Keratinocyte (primary cell): ENCODE measurements around the gene MGAT5. TPM values are rescaled to one million over a fixed set of nuclear protein-coding genes. Genes with fewer than 3 reads are reported as not detected.

Experiments used
- DNase-seq: peaks from one replicate; pipeline ENCODE4 v3.0.0-alpha.2; 2011; ENCODE audit warnings: low read depth, missing footprints, low spot score
- FAIRE-seq: peaks from 2 replicates; lab custom pipeline; 2011; peaks lifted over from hg19 to GRCh38; lab: Jason Lieb, UNC
- H2AFZ ChIP-seq: 2 replicates; pipeline ENCODE4 v1.6.0; 2012; ENCODE audit warnings: low read length, control low read depth, inconsistent platforms; ENCODE audit not compliant: control insufficient read depth
- H3K27ac ChIP-seq: 2 replicates; pipeline ENCODE4 v1.5.1; 2011; ENCODE audit warnings: low read length; ENCODE audit not compliant: control insufficient read depth, insufficient read depth
- H3K27me3 ChIP-seq: 3 replicates; pipeline ENCODE4 v1.6.0; 2011; ENCODE audit warnings: low read length; ENCODE audit not compliant: control insufficient read depth, insufficient read depth; ENCODE audit errors: extremely low read depth
- H3K36me3 ChIP-seq, 2 experiments: 2 replicates in 1 of 2; 3 replicates in 1 of 2; pipeline ENCODE4 v1.5.1; 2011; ENCODE audit warnings: low read length in 2 of 2, mild to moderate bottlenecking in 1 of 2; ENCODE audit not compliant: control insufficient read depth in 2 of 2, insufficient read depth in 2 of 2; ENCODE audit errors: extremely low read depth in 1 of 2
- H3K4me1 ChIP-seq: 3 replicates; pipeline ENCODE4 v1.5.1; 2011; ENCODE audit warnings: low read length; ENCODE audit not compliant: control insufficient read depth, insufficient read depth; ENCODE audit errors: extremely low read depth
- H3K4me2 ChIP-seq: 3 replicates; pipeline ENCODE4 v1.6.0; 2011; ENCODE audit warnings: low read depth, low read length; ENCODE audit not compliant: control insufficient read depth, insufficient read depth; ENCODE audit errors: extremely low read depth
- H3K4me3 ChIP-seq, 3 experiments: fragments of 200-600 bp in 1 of 3; sonication (generic) in 1 of 3; 2 replicates in 2 of 3; 3 replicates in 1 of 3; pipeline ENCODE4 v1.5.1; 2011 to 2016; ENCODE audit warnings: low read length in 3 of 3, mild to moderate bottlenecking in 3 of 3, control low read depth in 2 of 3, inconsistent platforms in 1 of 3, low read depth in 1 of 3, mixed read lengths in 1 of 3, mixed run types in 1 of 3, moderate library complexity in 1 of 3; ENCODE audit not compliant: control insufficient read depth in 2 of 3, insufficient read depth in 2 of 3; ENCODE audit errors: extremely low read depth in 1 of 3
- H3K79me2 ChIP-seq: 2 replicates; pipeline ENCODE4 v1.6.0; 2012; ENCODE audit warnings: low read length; ENCODE audit not compliant: control insufficient read depth, insufficient read depth
- H3K9ac ChIP-seq: 3 replicates; pipeline ENCODE4 v1.6.0; 2011; ENCODE audit warnings: low read length; ENCODE audit not compliant: control insufficient read depth, insufficient read depth; ENCODE audit errors: extremely low read depth
- H3K9me1 ChIP-seq: 3 replicates; pipeline ENCODE4 v1.6.0; 2011; ENCODE audit warnings: low read length; ENCODE audit not compliant: control insufficient read depth, insufficient read depth; ENCODE audit errors: extremely low read depth
- H3K9me3 ChIP-seq: 2 replicates; pipeline ENCODE4 v1.5.1; 2012; ENCODE audit warnings: low read depth, low read length; ENCODE audit not compliant: control insufficient read depth
- H4K20me1 ChIP-seq: 3 replicates; pipeline ENCODE4 v1.6.0; 2011; ENCODE audit warnings: low read length; ENCODE audit not compliant: control insufficient read depth, insufficient read depth; ENCODE audit errors: extremely low read depth
- EZH2 ChIP-seq: IDR thresholded peaks from one replicate; pipeline ENCODE4 v1.6.1; 2012; ENCODE audit warnings: inconsistent platforms, mild to moderate bottlenecking, low read length, moderate library complexity
- dilution Hi-C: fragments of 300-500 bp; cut with MboI; formaldehyde crosslinking; loops from one replicate; pipeline ENCODE4 v1.7.0; 2020; ENCODE audit warnings: low sequenced_read_pairs; ENCODE audit not compliant: extremely low pct_ligation_motif_present
- polyA plus RNA-seq, 5 experiments: library from polyadenylated mRNA; depleted of rRNA in 3 of 5; stranded (reverse) in 3 of 5; stranded (forward) in 1 of 5; unstranded in 1 of 5; fragments of >200 nt; gene quantifications; 1 replicate in 1 of 5; 2 replicates in 3 of 5; 3 replicates in 1 of 5; pipeline versions ENCODE4 v1.2.1 to v1.2.3, GENCODE V29; 2011 to 2012; ENCODE audit warnings: missing spikeins in 2 of 5, low read depth in 1 of 5, low replicate concordance in 1 of 5
- TF ChIP-seq, protein P1 (sequence below), 3 experiments: IDR thresholded peaks in 1 of 3; conservative IDR thresholded peaks in 1 of 3; optimal IDR thresholded peaks in 1 of 3; 2 replicates in 2 of 3; 3 replicates in 1 of 3; pipeline versions ENCODE3 to v1.5.1; 2011; ENCODE audit warnings: low read length in 3 of 3, mild to moderate bottlenecking in 3 of 3, moderate library complexity in 2 of 3, control low read depth in 1 of 3, inconsistent platforms in 1 of 3; ENCODE audit not compliant: insufficient read depth in 2 of 3; ENCODE audit errors: extremely low read depth in 1 of 3

MGAT5 gene
- polyA plus RNA-seq, 1 donor (not counting 4 experiments of a cell fraction or from before 2014, with no cell fraction given): 23.0 TPM

DNA sequence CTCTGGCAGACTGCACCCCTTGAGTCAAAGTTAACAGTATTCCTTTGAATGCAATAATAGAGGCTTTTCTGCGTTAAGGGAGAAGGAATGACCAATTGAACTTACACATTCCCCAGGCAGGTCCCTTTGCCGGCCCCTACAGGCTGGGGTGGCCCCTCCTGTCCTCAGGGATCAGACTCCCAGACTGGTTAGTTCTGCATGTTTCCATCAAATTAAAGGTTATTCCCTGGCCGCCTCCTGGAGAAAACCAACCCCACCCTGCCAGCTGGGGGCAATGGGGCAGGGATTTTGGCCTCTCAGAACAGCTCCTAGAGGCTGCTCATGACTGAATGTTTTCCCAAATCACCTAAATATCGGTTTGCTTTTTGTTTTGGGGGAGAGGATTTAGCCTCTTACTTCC lies 199.6 kb downstream of the MGAT5 start:
- FAIRE-seq (no peak), DNase-seq (no peak)
- Histone ChIP-seq H3K27me3 (no peaks in the 10 kb centered on the region), H2AFZ (no peak overlapping the region), H3K27ac (no peak overlapping the region), H4K20me1 (no peaks in the 10 kb centered on the region), H3K36me3 (peaks cover 3 to 4% of the 10 kb centered on the region in 2 experiments), H3K9ac (no peak overlapping the region), H3K79me2 (no peaks in the 10 kb centered on the region), H3K9me1 (no peaks in the 10 kb centered on the region), H3K4me1 (no peaks in the 10 kb centered on the region), H3K4me3 (no peak overlapping the region), H3K9me3 (no peaks in the 10 kb centered on the region), H3K4me2 (no peak overlapping the region)
- dilution Hi-C loops: no loop called here
- TF ChIP-seq EZH2: no peak
- TF ChIP-seq, protein P1, sequence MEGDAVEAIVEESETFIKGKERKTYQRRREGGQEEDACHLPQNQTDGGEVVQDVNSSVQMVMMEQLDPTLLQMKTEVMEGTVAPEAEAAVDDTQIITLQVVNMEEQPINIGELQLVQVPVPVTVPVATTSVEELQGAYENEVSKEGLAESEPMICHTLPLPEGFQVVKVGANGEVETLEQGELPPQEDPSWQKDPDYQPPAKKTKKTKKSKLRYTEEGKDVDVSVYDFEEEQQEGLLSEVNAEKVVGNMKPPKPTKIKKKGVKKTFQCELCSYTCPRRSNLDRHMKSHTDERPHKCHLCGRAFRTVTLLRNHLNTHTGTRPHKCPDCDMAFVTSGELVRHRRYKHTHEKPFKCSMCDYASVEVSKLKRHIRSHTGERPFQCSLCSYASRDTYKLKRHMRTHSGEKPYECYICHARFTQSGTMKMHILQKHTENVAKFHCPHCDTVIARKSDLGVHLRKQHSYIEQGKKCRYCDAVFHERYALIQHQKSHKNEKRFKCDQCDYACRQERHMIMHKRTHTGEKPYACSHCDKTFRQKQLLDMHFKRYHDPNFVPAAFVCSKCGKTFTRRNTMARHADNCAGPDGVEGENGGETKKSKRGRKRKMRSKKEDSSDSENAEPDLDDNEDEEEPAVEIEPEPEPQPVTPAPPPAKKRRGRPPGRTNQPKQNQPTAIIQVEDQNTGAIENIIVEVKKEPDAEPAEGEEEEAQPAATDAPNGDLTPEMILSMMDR (optimal IDR thresholded peaks at IDR 0.05 in 1 of 3, IDR thresholded peaks at IDR 0.05 in 1 of 3, conservative IDR thresholded peaks at IDR 0.05 in 1 of 3; ENCODE audit: extremely low read depth in 1 of 3, insufficient read depth in 2 of 3, low read length in 3 of 3): no peak

DNA sequence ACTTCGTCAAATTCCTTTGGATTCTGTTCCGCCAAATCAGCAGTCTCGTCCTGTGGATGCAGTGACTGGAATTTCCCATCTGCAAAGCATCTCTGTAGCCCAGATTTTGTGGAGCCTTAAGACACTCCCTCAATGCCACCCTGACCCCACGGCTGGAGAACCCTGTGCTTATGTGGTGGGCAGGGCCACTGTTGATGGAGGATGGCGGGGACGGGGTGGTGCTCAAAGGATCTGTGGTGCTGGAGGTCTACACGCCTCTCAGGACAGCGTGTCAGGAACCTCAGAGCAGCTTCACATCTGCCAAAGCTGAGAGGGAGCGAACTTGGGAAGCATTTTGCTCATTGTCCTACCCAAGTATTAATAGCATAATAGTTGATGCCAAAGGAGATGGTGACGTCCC lies 200.1 kb downstream of the MGAT5 start:
- dilution Hi-C loops: no loop called here
- no peak overlapping the region for H3K4me3 ChIP-seq
- FAIRE-seq (no peak), DNase-seq (no peak)
- H3K36me3 ChIP-seq: peaks cover 0 to 2% of the 10 kb centered on the region in 2 experiments
- no peak overlapping the region for H2AFZ ChIP-seq
- H3K79me2 ChIP-seq: no peaks in the 10 kb centered on the region
- H3K9ac ChIP-seq: no peak overlapping the region
- H3K27ac ChIP-seq: no peak overlapping the region
- H3K27me3 ChIP-seq: no peaks in the 10 kb centered on the region
- no peak overlapping the region for H3K4me2 ChIP-seq
- no peaks in the 10 kb centered on the region for H4K20me1 ChIP-seq
- H3K9me3 ChIP-seq: no peaks in the 10 kb centered on the region
- H3K9me1 ChIP-seq: no peaks in the 10 kb centered on the region
- TF ChIP-seq, protein P1 (optimal IDR thresholded peaks at IDR 0.05 in 1 of 3, IDR thresholded peaks at IDR 0.05 in 1 of 3, conservative IDR thresholded peaks at IDR 0.05 in 1 of 3; ENCODE audit: extremely low read depth in 1 of 3, insufficient read depth in 2 of 3, low read length in 3 of 3): no peak
- TF ChIP-seq EZH2: no peak
- no peaks in the 10 kb centered on the region for H3K4me1 ChIP-seq
